HG02884 (cell line): ENCODE data around the gene SUMO3.
"Not testable (repeated sequence)": the region's sequence is repeated elsewhere in the genome, so short reads cannot be mapped to it uniquely, and the experiment has no call there.

Experiments
- ATAC-seq: cut with Tn5 transposase; IDR thresholded peaks from one replicate; pipeline ENCODE4 v1.9.1; 2021; ENCODE audit warnings: mild to moderate bottlenecking, moderate library complexity; ENCODE audit not compliant: unreplicated experiment

Gene SUMO3

GRCh38 chr21:44847261-44848056, 29.6 kb upstream of the SUMO3 start:
- ATAC-seq, result no peak

DNA sequence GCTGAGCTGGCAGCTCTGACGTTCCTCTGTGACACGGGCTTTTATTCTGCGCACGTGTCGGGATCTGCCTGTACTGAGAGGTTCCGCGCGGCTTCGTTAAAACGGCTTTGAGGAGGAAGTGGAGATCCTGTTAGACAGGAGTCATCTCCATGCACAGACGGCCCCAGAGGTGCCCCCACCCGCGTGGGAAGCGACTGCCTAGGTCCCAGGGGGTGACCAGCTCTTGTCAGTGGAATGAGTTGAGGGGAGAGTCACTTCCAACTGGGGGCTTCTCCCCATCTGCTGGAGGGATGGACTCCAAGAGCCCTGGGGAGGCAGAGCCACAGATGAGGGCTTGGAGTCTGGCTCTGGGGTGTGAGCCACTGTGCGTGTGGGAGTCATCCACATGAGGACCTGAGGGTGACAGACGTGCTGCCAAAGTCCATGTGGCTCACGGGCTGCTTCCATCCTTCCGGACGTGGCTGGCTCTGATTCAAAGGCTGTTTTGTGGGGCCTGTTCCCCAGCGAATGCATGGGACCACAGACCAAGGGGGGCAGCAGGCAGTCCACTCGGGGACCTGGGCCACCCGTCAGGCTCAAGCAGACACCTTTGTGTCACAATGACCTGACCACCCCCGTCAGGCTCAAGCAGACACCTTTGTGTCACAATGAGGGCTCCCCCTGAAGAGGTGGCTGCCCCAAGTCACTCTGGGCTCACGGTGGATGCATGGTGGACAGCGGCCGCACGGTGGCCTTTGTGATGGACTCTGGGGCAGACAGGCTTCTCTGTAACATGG, 28.8 kb upstream of the SUMO3 start:
- no peak for ATAC-seq

- no peak for ATAC-seq
These were observed 28.3 kb upstream of the SUMO3 start for GRCh38 chr21:44846224-44846484.

GRCh38 chr21:44845418-44846223, 27.8 kb upstream of the SUMO3 start:
- no peak for ATAC-seq

DNA sequence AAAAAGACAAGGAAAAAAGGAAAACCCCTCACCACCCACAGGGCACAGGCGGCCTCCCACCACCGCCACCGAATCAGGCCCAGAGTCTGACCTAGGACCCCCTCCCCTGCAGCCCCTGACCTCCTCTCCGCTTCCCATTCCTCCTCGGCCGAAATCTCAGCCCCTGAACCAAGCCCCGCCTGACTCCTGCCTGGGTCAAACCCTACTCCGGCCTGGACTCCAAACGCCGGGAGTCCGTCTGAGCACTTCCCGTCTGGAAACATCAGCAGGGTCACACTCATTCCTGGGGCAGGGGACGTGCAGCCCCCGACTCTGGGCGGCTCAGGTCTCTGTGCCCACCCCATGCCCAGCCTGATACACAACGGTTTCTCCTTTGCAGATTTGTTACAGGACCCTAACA, 26.4 kb upstream of the SUMO3 start:
- no peak for ATAC-seq

- no peak for ATAC-seq
These were observed 25.0 kb upstream of the SUMO3 start for GRCh38 chr21:44842721-44843445.

- no peak for ATAC-seq
These were observed 24.2 kb upstream of the SUMO3 start for GRCh38 chr21:44842087-44842486.

- no peak for ATAC-seq
These were observed 22.9 kb upstream of the SUMO3 start for GRCh38 chr21:44840771-44841170.

DNA sequence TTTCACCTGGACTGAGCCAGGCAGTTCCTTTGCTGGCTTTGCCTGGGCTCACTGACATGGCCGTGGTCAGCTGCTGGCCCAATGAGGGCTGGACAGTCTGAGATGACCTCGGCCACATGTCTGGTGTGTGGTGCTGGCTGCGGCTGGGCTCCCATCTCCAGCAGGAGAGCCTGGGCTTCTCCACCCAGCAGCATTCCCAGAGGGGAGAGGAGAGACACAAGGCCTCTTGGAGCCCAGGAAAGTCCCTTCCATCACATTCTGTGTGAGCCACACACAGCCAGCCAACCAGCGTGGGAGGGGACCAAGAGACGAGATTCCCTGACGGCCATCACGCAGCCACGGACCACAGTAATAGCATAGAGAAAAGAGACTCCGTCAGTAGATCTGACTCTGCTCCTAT, 21.1 kb upstream of the SUMO3 start:
- ATAC-seq, result no peak

GRCh38 chr21:44838039-44838895, 20.4 kb upstream of the SUMO3 start:
- no peak for ATAC-seq

DNA sequence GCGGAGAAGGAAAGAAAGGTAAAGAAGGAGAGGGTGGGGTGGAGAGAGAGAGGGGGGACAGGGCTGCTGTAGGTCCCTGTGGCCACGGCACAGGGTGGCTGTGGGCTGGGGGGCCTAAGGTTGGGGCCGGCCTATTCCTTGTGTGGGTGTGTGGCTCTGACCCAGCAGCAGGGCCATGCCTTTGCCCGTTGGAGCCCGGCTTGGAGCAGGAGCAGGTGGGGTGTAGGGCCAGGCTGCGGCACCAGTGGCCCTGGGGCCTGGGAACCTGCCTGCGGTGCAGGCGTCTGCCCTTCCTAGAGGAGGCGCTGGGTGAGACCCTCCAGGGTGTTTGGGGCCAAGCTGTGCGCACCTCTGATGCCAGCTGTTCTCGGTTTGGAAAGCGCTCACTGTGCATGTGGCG, 19.7 kb upstream of the SUMO3 start:
- no peak for ATAC-seq

DNA sequence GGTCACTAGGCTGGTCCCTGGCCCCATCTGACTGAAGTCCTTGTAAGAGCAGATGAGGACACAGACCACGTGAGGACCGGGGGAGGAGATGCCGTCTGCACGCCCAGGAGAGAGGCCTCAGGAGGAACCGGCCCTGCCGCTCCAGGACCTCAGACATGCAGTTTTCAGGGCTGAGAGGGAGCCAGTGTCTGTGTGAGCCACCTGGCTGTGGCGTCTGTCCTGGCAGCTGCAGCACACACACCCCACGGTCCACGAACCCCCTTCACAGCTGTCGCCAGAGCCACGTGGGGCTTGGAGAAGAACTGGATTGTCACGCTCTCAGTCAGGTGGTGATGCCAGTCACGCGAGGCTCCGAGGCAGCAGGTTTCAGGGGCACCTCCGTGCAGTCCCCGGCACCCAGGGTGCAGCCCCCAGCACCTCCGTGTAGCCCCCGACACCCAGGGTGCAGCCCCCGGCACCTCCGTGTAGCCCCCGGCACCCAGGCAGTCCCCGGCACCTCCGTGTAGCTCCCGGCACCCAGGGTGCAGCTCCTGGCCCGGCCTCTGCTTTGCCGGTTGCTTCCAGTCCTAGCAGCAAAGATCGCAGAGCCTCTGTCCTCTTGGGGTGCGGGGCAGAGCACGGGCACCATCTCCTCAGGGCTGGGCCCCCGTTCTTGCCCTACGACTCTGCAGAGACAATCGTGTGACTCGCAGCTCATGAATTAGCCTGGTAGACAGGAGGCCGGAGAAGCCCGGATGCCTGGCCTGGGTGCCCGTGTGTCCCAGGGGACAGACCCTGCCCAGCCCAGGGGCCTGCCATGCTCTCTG, 19.0 kb upstream of the SUMO3 start:
- ATAC-seq, result no peak

- ATAC-seq, result no peak
These were observed 18.4 kb upstream of the SUMO3 start for GRCh38 chr21:44836349-44836665.

GRCh38 chr21:44835647-44835973, 17.7 kb upstream of the SUMO3 start:
- ATAC-seq, result no peak

DNA sequence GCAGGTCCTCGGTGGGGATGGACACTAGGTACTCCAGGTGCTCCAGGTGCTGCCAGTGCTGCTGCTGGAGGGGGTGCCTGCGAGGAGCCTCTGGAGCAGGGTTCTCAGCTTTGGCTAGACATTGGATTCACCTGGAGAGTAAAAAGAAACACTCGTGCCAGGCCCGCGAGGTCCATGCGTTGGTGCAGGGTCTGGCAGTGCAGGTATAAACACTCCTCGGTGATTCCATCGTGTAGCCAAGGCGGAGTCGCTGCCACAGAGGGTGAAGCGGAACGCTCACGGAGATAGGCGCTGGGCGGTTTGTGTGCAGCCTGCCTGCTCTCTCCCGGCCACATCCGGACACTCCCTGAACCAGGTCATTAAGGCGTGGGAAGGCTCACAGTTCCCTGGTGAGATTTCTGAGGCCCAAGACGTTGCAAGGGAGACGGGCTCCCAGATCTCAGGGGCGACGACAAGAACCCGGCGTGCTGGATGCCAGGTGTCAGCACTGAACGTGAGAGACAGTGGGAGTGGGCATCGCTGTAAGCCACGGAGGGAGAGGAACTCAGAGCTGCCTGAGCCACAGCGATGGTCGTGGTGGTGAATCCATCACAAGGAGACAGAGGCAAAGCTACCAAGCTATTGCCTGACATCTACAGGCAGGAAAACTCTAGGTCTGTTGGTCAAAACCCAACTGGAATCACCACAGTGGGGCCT, 17.2 kb upstream of the SUMO3 start:
- no peak for ATAC-seq

GRCh38 chr21:44834231-44834950, 16.5 kb upstream of the SUMO3 start:
- ATAC-seq, result no peak

GRCh38 chr21:44833663-44834062, 15.8 kb upstream of the SUMO3 start:
- no peak for ATAC-seq

DNA sequence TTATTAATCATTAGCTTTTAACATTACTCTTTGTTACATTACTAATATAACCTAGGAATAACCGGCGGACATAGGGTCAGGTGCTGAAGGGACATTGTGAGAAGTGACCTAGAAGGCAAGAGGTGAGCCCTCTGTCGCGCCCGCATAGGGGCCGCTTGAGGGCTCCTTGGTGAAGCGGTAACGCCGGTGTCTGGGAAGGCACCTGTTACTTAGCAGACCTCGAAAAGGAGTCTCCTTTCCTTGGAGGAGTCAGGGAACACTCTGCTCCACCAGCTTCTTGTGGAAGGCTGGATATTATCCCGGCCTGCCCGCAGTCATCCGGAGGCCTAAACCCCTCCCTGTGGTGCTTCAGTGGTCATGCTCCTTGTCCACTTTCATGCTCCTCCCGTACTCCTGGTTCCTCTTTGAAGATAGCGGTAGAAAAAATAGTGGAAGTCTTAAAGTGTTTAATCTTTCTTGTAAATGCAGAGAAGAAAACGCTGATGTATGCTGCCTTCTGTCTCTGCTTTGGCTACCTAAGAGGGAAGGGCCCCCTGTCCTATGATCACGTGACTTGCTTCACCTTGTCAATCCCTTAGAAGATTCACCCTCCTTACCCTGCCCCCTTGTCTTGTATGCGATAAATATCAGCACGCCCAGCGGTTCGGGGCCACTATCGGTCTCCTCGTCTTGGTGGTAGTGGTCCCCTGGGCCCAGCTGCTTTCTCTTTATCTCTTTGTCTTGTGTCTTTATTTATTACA, 14.8 kb upstream of the SUMO3 start:
- not testable (repeated sequence) for ATAC-seq
